ENCODE results near the gene FTSJ3. TPM values are rescaled to one million over a fixed set of nuclear protein-coding genes. Genes with fewer than 3 reads are reported as not detected.
"Not testable (repeated sequence)": the region's sequence is repeated elsewhere in the genome, so short reads cannot be mapped to it uniquely, and the experiment has no call there.

The FTSJ3 gene
- total RNA-seq, 5 donors from 2014 or later (not counting 1 experiment from before 2014, with no cell fraction given) = 39.4 to 64.9 (median 53.3) TPM

- ATAC-seq (replicated peaks in 1 of 4); POLR2A ChIA-PET; H3K9me3 Mint-ChIP-seq; H3K36me3 Mint-ChIP-seq; H3K27me3 Mint-ChIP-seq; H3K9me3 ChIP-seq; H3K27ac Mint-ChIP-seq; H3K27ac ChIP-seq (ENCODE audit: low read length); H3K4me1 ChIP-seq (ENCODE audit: control insufficient read depth in 1 of 2, extremely low read depth in 1 of 2, insufficient read depth in 2 of 2, low read length in 2 of 2); DNase-seq; H3K4me3 Mint-ChIP-seq; H3K4me3 ChIP-seq (ENCODE audit: control insufficient read depth in 1 of 2, extremely low read depth in 1 of 2, low read length in 1 of 2); H3K4me1 Mint-ChIP-seq; H3K27me3 ChIP-seq (replicated peaks in 1 of 2; ENCODE audit: control insufficient read depth in 2 of 2, extremely low read depth in 1 of 2, insufficient read depth in 2 of 2, low read length in 1 of 2); H3K36me3 ChIP-seq (ENCODE audit: control insufficient read depth in 2 of 2, extremely low read depth in 1 of 2, insufficient read depth in 1 of 2, low read length in 1 of 2): not testable (repeated sequence)
- no CpG with 5 or more reads among the region's 4 CpGs for WGBS (ENCODE audit: insufficient coverage)
- CTCF ChIA-PET = interaction anchor here in 1 of 2 donors (0.6 kb wide), 1 partner anchor 428 kb away, joined by 3 read pairs; no protein-coding TSS in a partner anchor
These were observed 42.8 kb upstream of the FTSJ3 start for GRCh38 chr17:63870292-63870665.

- H3K36me3 Mint-ChIP-seq; H3K4me1 ChIP-seq (ENCODE audit: control insufficient read depth in 1 of 2, extremely low read depth in 1 of 2, insufficient read depth in 2 of 2, low read length in 2 of 2); H3K4me3 Mint-ChIP-seq; H3K27me3 Mint-ChIP-seq; H3K36me3 ChIP-seq (ENCODE audit: control insufficient read depth in 2 of 2, extremely low read depth in 1 of 2, insufficient read depth in 1 of 2, low read length in 1 of 2); H3K9me3 Mint-ChIP-seq; H3K9me3 ChIP-seq; H3K4me3 ChIP-seq (ENCODE audit: control insufficient read depth in 1 of 2, extremely low read depth in 1 of 2, low read length in 1 of 2); H3K27ac ChIP-seq (ENCODE audit: low read length); H3K4me1 Mint-ChIP-seq; H3K27ac Mint-ChIP-seq; H3K27me3 ChIP-seq (replicated peaks in 1 of 2; ENCODE audit: control insufficient read depth in 2 of 2, extremely low read depth in 1 of 2, insufficient read depth in 2 of 2, low read length in 1 of 2); DNase-seq; ATAC-seq (replicated peaks in 1 of 4); POLR2A ChIA-PET: not testable (repeated sequence)
- WGBS (ENCODE audit: insufficient coverage) = 80% methylated on average over 1 of the region's 9 CpGs
- CTCF ChIA-PET = interaction anchor here in 1 of 2 donors (0.6 kb wide), 1 partner anchor 429 kb away, joined by 3 read pairs; no protein-coding TSS in a partner anchor
These were observed 42.2 kb upstream of the FTSJ3 start for GRCh38 chr17:63869491-63870291.

DNA sequence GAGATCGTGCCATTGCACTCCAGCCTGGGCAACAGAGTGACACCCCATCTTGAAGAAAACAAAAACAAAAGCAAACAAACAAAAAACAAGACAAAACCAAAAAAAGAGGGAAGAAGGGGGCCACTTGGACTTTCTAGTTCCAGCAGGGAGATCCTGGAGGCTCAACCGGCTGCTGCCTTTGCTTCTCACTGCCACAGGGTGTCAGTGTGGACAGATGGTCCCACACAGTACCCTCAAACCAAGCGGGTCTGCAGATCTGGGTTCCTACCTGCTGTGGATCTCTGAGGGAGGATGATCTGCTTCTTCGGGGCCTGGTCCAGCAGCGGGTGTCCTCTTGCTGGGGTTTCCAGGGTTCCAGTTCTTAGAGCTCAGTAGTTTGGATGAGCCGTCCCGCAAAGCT lies 39.2 kb upstream of the FTSJ3 start:
- H3K4me3 Mint-ChIP-seq; H3K27ac ChIP-seq (ENCODE audit: low read length); ATAC-seq (replicated peaks in 1 of 4); H3K4me3 ChIP-seq (ENCODE audit: control insufficient read depth in 1 of 2, extremely low read depth in 1 of 2, low read length in 1 of 2); DNase-seq; H3K9me3 ChIP-seq; H3K27me3 Mint-ChIP-seq; H3K4me1 ChIP-seq (ENCODE audit: control insufficient read depth in 1 of 2, extremely low read depth in 1 of 2, insufficient read depth in 2 of 2, low read length in 2 of 2); H3K36me3 Mint-ChIP-seq; H3K27ac Mint-ChIP-seq; H3K9me3 Mint-ChIP-seq; H3K27me3 ChIP-seq (replicated peaks in 1 of 2; ENCODE audit: control insufficient read depth in 2 of 2, extremely low read depth in 1 of 2, insufficient read depth in 2 of 2, low read length in 1 of 2); H3K36me3 ChIP-seq (ENCODE audit: control insufficient read depth in 2 of 2, extremely low read depth in 1 of 2, insufficient read depth in 1 of 2, low read length in 1 of 2); H3K4me1 Mint-ChIP-seq: not testable (repeated sequence)
- CTCF ChIA-PET = interaction anchor here (0.6 to 1.4 kb wide), 3 partner anchors 18 to 278 kb away, joined by 3 to 8 read pairs (median 3); no protein-coding TSS in a partner anchor
- POLR2A ChIA-PET = interaction anchor here in 1 of 2 donors (0.6 kb wide), 1 partner anchor 317 kb away, joined by 3 read pairs; no protein-coding TSS in a partner anchor
- no CpG with 5 or more reads among the region's 7 CpGs for WGBS (ENCODE audit: insufficient coverage)

DNA sequence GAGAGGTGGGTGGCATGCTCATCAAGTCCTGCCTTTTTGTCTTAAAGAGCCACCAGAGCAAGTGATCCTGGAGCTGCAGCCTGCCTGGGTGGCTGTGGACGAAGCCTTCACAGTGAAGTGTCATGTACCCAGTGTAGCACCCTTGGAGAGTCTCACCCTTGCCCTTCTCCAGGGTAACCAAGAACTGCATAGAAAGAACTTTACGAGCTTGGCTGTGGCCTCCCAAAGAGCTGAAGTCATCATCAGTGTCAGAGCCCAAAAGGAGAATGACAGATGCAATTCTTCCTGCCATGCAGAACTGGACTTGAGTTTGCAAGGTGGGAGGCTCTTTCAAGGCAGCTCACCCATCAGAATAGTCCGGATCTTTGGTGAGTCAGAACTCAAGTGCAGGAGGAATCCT lies 31.8 kb upstream of the FTSJ3 start:
- POLR2A ChIA-PET = interaction anchor here in 1 of 2 donors (0.6 kb wide), 1 partner anchor 24 kb away, joined by 6 read pairs; no protein-coding TSS in a partner anchor
- WGBS (ENCODE audit: insufficient coverage) = 92% methylated on average over 2 of the region's 3 CpGs
- H3K4me3 ChIP-seq (ENCODE audit: control insufficient read depth in 1 of 2, extremely low read depth in 1 of 2, low read length in 1 of 2) = no peak overlapping the region
- H3K36me3 ChIP-seq (ENCODE audit: control insufficient read depth in 2 of 2, extremely low read depth in 1 of 2, insufficient read depth in 1 of 2, low read length in 1 of 2) = no peaks in the 10 kb centered on the region
- Mint-ChIP-seq H3K36me3 (no peaks in the 10 kb centered on the region), H3K27ac (no peak overlapping the region), H3K4me3 (no peak overlapping the region), H3K9me3 (no peaks in the 10 kb centered on the region), H3K27me3 (peaks cover 0 to 3% of the 10 kb centered on the region in 2 donors), H3K4me1 (no peaks in the 10 kb centered on the region)
- no peaks in the 10 kb centered on the region for H3K27me3 ChIP-seq (replicated peaks in 1 of 2; ENCODE audit: control insufficient read depth in 2 of 2, extremely low read depth in 1 of 2, insufficient read depth in 2 of 2, low read length in 1 of 2)
- CTCF ChIA-PET = interaction anchor here in 1 of 2 donors (0.5 to 0.6 kb wide), 2 partner anchors 884 to 1216 kb away, joined by 3 read pairs; no protein-coding TSS in a partner anchor
- H3K27ac ChIP-seq (ENCODE audit: low read length) = no peak overlapping the region
- H3K4me1 ChIP-seq (ENCODE audit: control insufficient read depth in 1 of 2, extremely low read depth in 1 of 2, insufficient read depth in 2 of 2, low read length in 2 of 2) = no peaks in the 10 kb centered on the region
- no peaks in the 10 kb centered on the region for H3K9me3 ChIP-seq
- DNase-seq (no peak), ATAC-seq (replicated peaks in 1 of 4) (no peak)

DNA sequence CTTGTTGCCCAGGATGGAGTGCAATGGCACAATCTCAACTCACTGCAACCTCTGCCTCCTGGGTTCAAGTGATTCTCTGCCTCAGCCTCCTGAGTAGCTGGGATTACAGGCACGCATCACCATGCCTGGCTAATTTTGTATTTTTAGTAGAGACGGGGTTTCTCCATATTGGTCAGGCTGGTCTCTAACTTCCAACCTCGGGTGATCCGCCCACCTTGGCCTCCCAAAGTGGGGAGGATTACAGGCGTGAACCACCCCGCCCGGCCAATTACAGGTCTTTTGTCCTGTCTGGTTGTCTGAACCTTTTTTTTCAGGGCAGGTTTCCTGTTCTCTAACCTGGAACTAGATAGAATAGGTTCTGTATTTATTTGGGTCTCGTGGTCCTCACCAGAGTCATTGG lies 29.0 kb upstream of the FTSJ3 start:
- H3K4me1 ChIP-seq (ENCODE audit: control insufficient read depth in 1 of 2, extremely low read depth in 1 of 2, insufficient read depth in 2 of 2, low read length in 2 of 2); H3K27me3 Mint-ChIP-seq; POLR2A ChIA-PET; ATAC-seq (replicated peaks in 1 of 4); H3K4me1 Mint-ChIP-seq; H3K27me3 ChIP-seq (replicated peaks in 1 of 2; ENCODE audit: control insufficient read depth in 2 of 2, extremely low read depth in 1 of 2, insufficient read depth in 2 of 2, low read length in 1 of 2); H3K36me3 Mint-ChIP-seq; H3K36me3 ChIP-seq (ENCODE audit: control insufficient read depth in 2 of 2, extremely low read depth in 1 of 2, insufficient read depth in 1 of 2, low read length in 1 of 2); H3K27ac ChIP-seq (ENCODE audit: low read length); H3K9me3 ChIP-seq; H3K4me3 Mint-ChIP-seq; DNase-seq; H3K4me3 ChIP-seq (ENCODE audit: control insufficient read depth in 1 of 2, extremely low read depth in 1 of 2, low read length in 1 of 2); H3K9me3 Mint-ChIP-seq; H3K27ac Mint-ChIP-seq: not testable (repeated sequence)
- CTCF ChIA-PET = interaction anchor here in 1 of 2 donors (0.7 kb wide), 1 partner anchor 47 kb away, joined by 7 read pairs; no protein-coding TSS in a partner anchor
- 81% methylated on average over 5 of the region's 8 CpGs for WGBS (ENCODE audit: insufficient coverage)

GRCh38 chr17:63855185-63855584 lies 27.7 kb upstream of the FTSJ3 start:
- CTCF ChIA-PET = no interaction called here
- no peaks in the 10 kb centered on the region for H3K27me3 Mint-ChIP-seq
- H3K4me1 Mint-ChIP-seq = peaks cover 0 to 1% (median 0%) of the 10 kb centered on the region in 3 donors
- Histone ChIP-seq H3K4me1 (ENCODE audit: control insufficient read depth in 1 of 2, extremely low read depth in 1 of 2, insufficient read depth in 2 of 2, low read length in 2 of 2) (no peaks in the 10 kb centered on the region), H3K9me3 (no peaks in the 10 kb centered on the region), H3K27me3 (replicated peaks in 1 of 2; ENCODE audit: control insufficient read depth in 2 of 2, extremely low read depth in 1 of 2, insufficient read depth in 2 of 2, low read length in 1 of 2) (no peaks in the 10 kb centered on the region), H3K4me3 (ENCODE audit: control insufficient read depth in 1 of 2, extremely low read depth in 1 of 2, low read length in 1 of 2) (no peak overlapping the region), H3K36me3 (ENCODE audit: control insufficient read depth in 2 of 2, extremely low read depth in 1 of 2, insufficient read depth in 1 of 2, low read length in 1 of 2) (no peaks in the 10 kb centered on the region), H3K27ac (ENCODE audit: low read length) (no peak overlapping the region)
- POLR2A ChIA-PET = no interaction called here
- ATAC-seq (replicated peaks in 1 of 4) (no peak), DNase-seq (no peak)
- H3K4me3 Mint-ChIP-seq = no peak overlapping the region
- H3K9me3 Mint-ChIP-seq = no peaks in the 10 kb centered on the region
- 89% methylated on average over 8 of the region's 8 CpGs for WGBS (ENCODE audit: insufficient coverage)
- H3K36me3 Mint-ChIP-seq = no peaks in the 10 kb centered on the region
- no peak overlapping the region for H3K27ac Mint-ChIP-seq
